ENCODE measurements around the gene NPHP1. TPM values are rescaled to one million over a fixed set of nuclear protein-coding genes. Genes with fewer than 3 reads are reported as not detected.
A peak's percentile ranks its signal among the peaks of the same experiment; 100 is the strongest.
"Not testable (repeated sequence)": the region's sequence is repeated elsewhere in the genome, so short reads cannot be mapped to it uniquely, and the experiment has no call there.

The NPHP1 gene
- total RNA-seq, 1 donor from 2014 or later: 2.6 TPM

GRCh38 chr2:110198016-110198415 is 6.8 kb downstream of the NPHP1 start:
- Mint-ChIP-seq H3K4me3 (ENCODE audit: unreplicated experiment) (no peak overlapping the region), H3K36me3 (ENCODE audit: low read depth) (peaks cover 4% of the 10 kb centered on the region), H3K27ac (ENCODE audit: unreplicated experiment) (no peak overlapping the region), H3K4me1 (ENCODE audit: low read depth) (no peaks in the 10 kb centered on the region), H3K27me3 (ENCODE audit: low read depth) (no peaks in the 10 kb centered on the region), H3K9me3 (ENCODE audit: low read depth) (peaks cover 7% of the 10 kb centered on the region)
- DNase-seq (ENCODE audit: low spot score): no peak
- no peak for TF ChIP-seq CTCF (IDR thresholded peaks at IDR 0.05)

- peaks cover 7% of the 10 kb centered on the region for H3K9me3 Mint-ChIP-seq (ENCODE audit: low read depth)
- H3K4me1 Mint-ChIP-seq (ENCODE audit: low read depth): no peaks in the 10 kb centered on the region
- peaks cover 4% of the 10 kb centered on the region for H3K36me3 Mint-ChIP-seq (ENCODE audit: low read depth)
Observed at GRCh38 chr2:110197452-110197851, 7.4 kb downstream of the NPHP1 start.

GRCh38 chr2:110190169-110190568 is 14.6 kb downstream of the NPHP1 start:
- not testable (repeated sequence) for H3K4me1 Mint-ChIP-seq (ENCODE audit: low read depth); H3K27ac Mint-ChIP-seq (ENCODE audit: unreplicated experiment); H3K27me3 Mint-ChIP-seq (ENCODE audit: low read depth); H3K4me3 Mint-ChIP-seq (ENCODE audit: unreplicated experiment)
- Mint-ChIP-seq H3K36me3 (ENCODE audit: low read depth) (peaks cover 13% of the 10 kb centered on the region), H3K9me3 (ENCODE audit: low read depth) (peaks cover 28% of the 10 kb centered on the region)
- peak; percentile 72 for DNase-seq (ENCODE audit: low spot score)

More at GRCh38 chr2:110197452-110197851, 7.4 kb downstream of the NPHP1 start:
- TF ChIP-seq CTCF (IDR thresholded peaks at IDR 0.05): no peak
- Mint-ChIP-seq H3K4me3 (ENCODE audit: unreplicated experiment) (no peak overlapping the region), H3K27me3 (ENCODE audit: low read depth) (no peaks in the 10 kb centered on the region), H3K27ac (ENCODE audit: unreplicated experiment) (no peak overlapping the region)
- no peak for DNase-seq (ENCODE audit: low spot score)

- peaks cover 36% of the 10 kb centered on the region for H3K9me3 Mint-ChIP-seq (ENCODE audit: low read depth)
- H3K4me3 Mint-ChIP-seq (ENCODE audit: unreplicated experiment): no peak overlapping the region
- no peaks in the 10 kb centered on the region for H3K27me3 Mint-ChIP-seq (ENCODE audit: low read depth)
- no peak for DNase-seq (ENCODE audit: low spot score)
- H3K4me1 Mint-ChIP-seq (ENCODE audit: low read depth): no peaks in the 10 kb centered on the region
- peaks cover 21% of the 10 kb centered on the region for H3K36me3 Mint-ChIP-seq (ENCODE audit: low read depth)
- no peak overlapping the region for H3K27ac Mint-ChIP-seq (ENCODE audit: unreplicated experiment)
- no peak for TF ChIP-seq CTCF (IDR thresholded peaks at IDR 0.05)
Observed at GRCh38 chr2:110182449-110182848, 22.4 kb downstream of the NPHP1 start.

- Mint-ChIP-seq H3K9me3 (ENCODE audit: low read depth) (peaks cover 27% of the 10 kb centered on the region), H3K36me3 (ENCODE audit: low read depth) (peaks cover 19% of the 10 kb centered on the region), H3K27me3 (ENCODE audit: low read depth) (no peaks in the 10 kb centered on the region), H3K27ac (ENCODE audit: unreplicated experiment) (no peak overlapping the region), H3K4me1 (ENCODE audit: low read depth) (no peaks in the 10 kb centered on the region), H3K4me3 (ENCODE audit: unreplicated experiment) (no peak overlapping the region)
- no peak for TF ChIP-seq CTCF (IDR thresholded peaks at IDR 0.05)
- no peak for DNase-seq (ENCODE audit: low spot score)
Observed at GRCh38 chr2:110180036-110180435, 24.8 kb downstream of the NPHP1 start.

GRCh38 chr2:110173523-110173922 is 31.3 kb downstream of the NPHP1 start:
- Mint-ChIP-seq H3K9me3 (ENCODE audit: low read depth) (no peaks in the 10 kb centered on the region), H3K27ac (ENCODE audit: unreplicated experiment) (no peak overlapping the region), H3K27me3 (ENCODE audit: low read depth) (no peaks in the 10 kb centered on the region), H3K4me1 (ENCODE audit: low read depth) (peaks cover 6% of the 10 kb centered on the region), H3K4me3 (ENCODE audit: unreplicated experiment) (no peak overlapping the region), H3K36me3 (ENCODE audit: low read depth) (peaks cover 3% of the 10 kb centered on the region)
- TF ChIP-seq CTCF (IDR thresholded peaks at IDR 0.05): no peak
- DNase-seq (ENCODE audit: low spot score): no peak
